GM12891 (cell line): Measurements from ENCODE around the gene IL1A.

Experiments used
- PAX5 ChIP-seq: IDR thresholded peaks from 2 replicates; pipeline ENCODE4 v1.6.1; 2011; ENCODE audit warnings: low read length, moderate library complexity, mild to moderate bottlenecking; ENCODE audit not compliant: insufficient read depth, severe bottlenecking
- POLR2A ChIP-seq: IDR thresholded peaks from 2 replicates; pipeline ENCODE4 v1.6.1; 2011; ENCODE audit warnings: low read depth, low read length, control low read depth
- POLR2AphosphoS5 ChIP-seq: IDR thresholded peaks from 2 replicates; pipeline ENCODE4 v1.6.1; 2011; ENCODE audit warnings: low read depth, low read length, control low read depth
- POU2F2 ChIP-seq: IDR thresholded peaks from 2 replicates; pipeline ENCODE4 v1.6.1; 2011; ENCODE audit warnings: low read depth, mild to moderate bottlenecking, control low read depth, low read length, moderate library complexity
- SPI1 ChIP-seq: IDR thresholded peaks from 2 replicates; pipeline ENCODE4 v1.6.1; 2011; ENCODE audit warnings: low read depth, low read length, control low read depth
- TAF1 ChIP-seq: IDR thresholded peaks from 2 replicates; pipeline ENCODE4 v1.6.1; 2011; ENCODE audit warnings: low read depth, low read length, control low read depth

GRCh38 chr2:112737542-112738232, 46.6 kb downstream of the IL1A start:
- no peak for TF ChIP-seq POLR2AphosphoS5
- no peak for TF ChIP-seq POLR2A
- TF ChIP-seq TAF1: no peak
- no peak for TF ChIP-seq POU2F2
- no peak for TF ChIP-seq SPI1
- no peak for TF ChIP-seq PAX5
